Measurements from ENCODE around the gene GLCCI1.

- no peak for TF ChIP-seq CTCF (IDR thresholded peaks at IDR 0.05; ENCODE audit: low read depth, low read length, missing input control)
- TF ChIP-seq ATF3 (IDR thresholded peaks at IDR 0.05) = no peak
- no peak for TF ChIP-seq ZBTB33 (IDR thresholded peaks at IDR 0.05)
Observed at GRCh38 chr7:8022628-8023027, 54.0 kb downstream of the GLCCI1 start.

All from liver (tissue), 3 donors.